Activated T-cell treated with anti-CD3 and anti-CD28 coated beads, Interleukin-2, amount 50 U/mL, for 1 hour (primary cell): ENCODE measurements around the gene EHMT2.
"Not testable (repeated sequence)": the region's sequence is repeated elsewhere in the genome, so short reads cannot be mapped to it uniquely, and the experiment has no call there.

ENCODE experiments used
- DNase-seq: peaks from one replicate; pipeline ENCODE4 v3.0.0-alpha.2; 2020

The EHMT2 gene

GRCh38 chr6:31911826-31912585 lies 14.5 kb upstream of the EHMT2 start:
- DNase-seq: no peak

DNA sequence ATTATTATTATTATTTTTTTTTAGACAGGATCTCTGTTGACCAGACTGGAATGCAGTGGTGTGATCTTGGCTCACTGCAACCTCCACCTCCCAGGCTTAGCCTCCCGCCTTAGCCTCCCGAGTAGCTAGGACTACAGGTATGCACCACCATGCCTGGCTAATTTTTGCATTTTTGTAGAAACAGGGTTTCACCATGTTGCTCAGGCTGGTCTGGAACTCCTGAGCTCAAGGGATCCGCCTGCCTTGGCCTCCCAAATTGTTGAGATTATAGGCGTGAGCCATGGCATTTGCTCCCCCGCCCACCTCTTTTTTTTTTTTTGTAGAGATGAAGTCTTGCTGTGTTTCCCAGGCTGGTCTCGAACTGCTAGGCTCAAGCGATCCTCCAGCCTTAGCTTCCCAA lies 11.8 kb upstream of the EHMT2 start:
- not testable (repeated sequence) for DNase-seq

- DNase-seq: no peak
Measured at GRCh38 chr6:31908791-31909190, 11.3 kb upstream of the EHMT2 start.

- DNase-seq: not testable (repeated sequence)
Measured at GRCh38 chr6:31908255-31908654, 10.8 kb upstream of the EHMT2 start.

DNA sequence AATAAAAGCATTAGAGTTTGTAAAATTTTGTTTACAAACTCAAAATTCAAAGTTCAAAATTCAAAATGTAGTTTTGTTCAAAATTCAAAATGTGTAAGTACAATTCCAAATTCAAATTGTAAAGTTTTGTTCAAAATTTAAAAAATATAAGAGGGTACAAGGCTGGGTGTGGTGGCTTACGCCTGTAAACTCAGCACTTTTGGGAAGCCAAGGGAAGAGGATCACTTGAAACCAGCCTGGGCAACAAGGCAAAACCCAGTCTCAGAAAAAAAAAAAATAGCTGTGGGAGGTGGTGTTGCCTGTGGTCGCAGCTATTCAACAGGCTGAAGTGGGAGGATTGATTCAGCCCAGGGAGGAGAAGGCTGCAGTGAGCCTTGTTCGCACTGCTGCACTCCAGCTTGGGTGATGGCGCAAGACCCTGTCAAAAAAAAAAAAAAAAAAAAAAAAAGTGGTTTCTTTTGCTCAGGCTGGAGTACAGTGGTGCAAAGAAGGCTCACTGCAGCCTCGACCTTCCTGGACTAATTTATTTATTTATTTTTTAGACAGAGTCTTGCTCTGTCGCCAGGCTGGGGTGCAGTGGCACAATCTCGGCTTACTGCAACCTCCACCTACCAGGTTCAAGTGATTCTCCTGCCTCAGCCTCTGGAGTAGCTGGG lies 9.8 kb upstream of the EHMT2 start:
- no peak for DNase-seq

DNA sequence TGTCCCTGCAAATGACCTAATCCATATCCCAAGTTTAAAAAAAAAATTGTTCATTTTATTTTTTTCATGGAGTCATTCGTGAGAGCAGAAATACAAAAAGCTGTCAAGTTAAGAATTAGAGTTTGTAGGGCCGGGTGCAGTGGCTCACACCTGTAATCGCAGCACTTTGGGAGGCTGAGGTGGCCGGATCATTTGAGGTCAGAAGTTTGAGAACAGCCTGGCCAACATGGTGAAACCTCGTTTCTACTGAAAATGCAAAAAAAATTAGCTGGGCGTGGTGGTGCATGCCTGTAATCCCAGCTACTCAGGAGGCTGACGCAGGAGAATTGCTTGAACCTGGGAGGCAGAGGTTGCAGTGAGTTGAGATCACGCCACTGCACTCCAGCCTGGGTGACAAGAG lies 9.2 kb upstream of the EHMT2 start:
- not testable (repeated sequence) for DNase-seq

GRCh38 chr6:31906122-31906521 lies 8.6 kb upstream of the EHMT2 start:
- no peak for DNase-seq

- DNase-seq: no peak
Measured at GRCh38 chr6:31905041-31905440, 7.5 kb upstream of the EHMT2 start.

GRCh38 chr6:31903957-31904356 lies 6.5 kb upstream of the EHMT2 start:
- DNase-seq: no peak

- DNase-seq: peak; percentile 86
Measured at GRCh38 chr6:31901953-31902643, 4.6 kb upstream of the EHMT2 start, which contains the start of gene ZBTB12. Gene ZBTB12, minus strand, starts transcription at chr6:31902086. Its CDS starts 781 bp downstream, at chr6:31901305.

- DNase-seq: no peak
Measured at GRCh38 chr6:31901415-31901952, 4.0 kb upstream of the EHMT2 start.

- no peak for DNase-seq
Measured at GRCh38 chr6:31900917-31901414, 3.5 kb upstream of the EHMT2 start.

DNA sequence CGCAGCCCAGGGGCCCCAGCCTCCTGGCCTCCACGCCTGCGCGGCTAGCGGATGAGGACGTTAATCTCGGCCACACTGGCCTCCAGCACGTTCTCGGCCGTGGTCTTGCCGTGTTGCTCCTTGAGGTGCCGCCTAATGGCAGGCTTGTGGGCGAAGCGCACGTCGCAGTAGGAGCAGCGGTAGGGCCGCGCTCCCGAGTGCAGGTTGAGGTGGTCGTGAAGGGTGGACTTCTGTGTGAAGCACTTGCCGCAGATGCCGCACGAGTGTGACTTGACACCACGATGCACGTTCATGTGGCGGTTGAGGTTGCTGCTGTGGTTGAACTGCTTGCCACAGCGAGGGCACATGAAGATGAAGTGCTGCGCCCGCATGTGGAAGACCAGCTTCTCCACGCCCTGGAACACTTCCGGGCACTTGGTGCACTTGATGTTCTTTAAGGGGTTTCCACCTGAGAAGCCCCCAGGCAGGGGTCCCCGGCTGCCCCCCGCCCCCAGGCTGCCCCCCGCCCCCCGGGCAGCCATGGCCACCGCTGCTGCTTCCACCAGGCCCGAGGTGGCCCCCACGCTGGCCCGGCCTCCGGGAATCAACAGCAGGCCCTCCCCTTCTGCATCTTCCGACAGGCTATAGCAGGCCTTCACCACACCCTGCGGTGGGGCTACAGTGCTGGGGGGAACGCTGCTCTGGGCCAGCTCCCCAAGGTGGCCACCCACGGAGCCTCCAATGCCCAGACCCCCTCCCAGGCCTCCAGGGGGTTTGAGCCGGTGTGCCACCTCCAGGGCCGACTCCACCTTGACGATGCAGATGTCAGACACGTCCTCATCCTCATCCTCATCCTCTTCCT lies 2.6 kb upstream of the EHMT2 start:
- no peak for DNase-seq

GRCh38 chr6:31899215-31899614 lies 1.7 kb upstream of the EHMT2 start:
- no peak for DNase-seq

- DNase-seq: no peak
Measured at GRCh38 chr6:31898383-31899011, 999 bp upstream of the EHMT2 start.

DNA sequence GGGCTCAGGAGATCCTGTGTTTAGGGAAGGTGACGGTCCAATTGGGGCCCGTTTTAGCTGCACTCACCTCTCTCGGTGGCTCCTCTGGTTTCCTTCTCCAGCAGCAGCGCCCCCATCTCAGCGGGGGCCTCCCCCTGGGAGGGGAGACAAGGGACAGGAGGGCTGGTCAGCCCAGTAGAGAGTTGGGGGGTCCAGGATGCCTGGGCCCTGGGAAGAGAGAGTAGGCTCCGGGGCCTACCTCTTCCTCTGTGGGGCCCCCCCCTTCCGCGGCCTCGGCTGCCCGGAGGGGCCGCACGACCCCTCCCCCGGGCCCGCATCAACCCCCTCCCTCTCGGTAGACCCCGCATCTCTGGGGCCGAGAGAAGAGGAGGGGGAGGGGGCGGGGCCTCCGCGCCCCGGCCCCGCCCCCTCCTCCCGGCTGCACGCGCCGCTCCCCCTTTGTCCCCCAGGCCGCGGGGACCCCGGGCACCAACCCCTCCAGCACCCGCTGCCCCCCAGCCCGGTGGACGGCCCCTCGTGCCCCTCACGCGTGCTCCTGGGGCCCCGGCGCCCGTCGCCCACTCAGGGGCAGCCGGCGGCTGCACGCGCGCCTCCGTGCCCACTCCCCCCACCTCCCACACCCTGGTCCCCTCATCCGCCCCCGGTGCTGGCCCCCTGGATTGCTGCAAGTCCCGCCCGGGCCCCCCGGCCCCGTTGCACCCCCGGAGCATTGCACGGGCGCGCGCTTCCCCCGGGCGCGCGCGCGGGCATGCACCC lies 464 bp downstream of the EHMT2 start:
- DNase-seq: peak; percentile 39

DNA sequence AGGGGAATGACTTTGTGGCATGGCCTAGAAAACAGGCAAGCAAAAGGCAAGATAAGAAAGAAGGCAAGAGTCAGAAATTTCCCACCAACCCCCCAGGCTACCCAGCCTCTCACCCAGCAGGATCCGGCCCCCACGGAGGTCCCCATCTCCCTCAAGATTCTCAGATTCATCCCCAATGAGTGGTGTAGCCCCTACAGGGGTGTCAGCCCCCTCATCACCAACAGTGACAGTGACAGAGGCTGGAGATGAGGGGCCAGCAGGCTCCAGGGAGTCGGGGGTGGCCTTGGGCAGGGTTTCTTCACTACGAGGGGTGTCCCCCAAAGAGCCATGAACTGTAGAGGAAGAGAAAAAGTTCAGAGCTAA lies 1.0 kb downstream of the EHMT2 start:
- no peak for DNase-seq

DNA sequence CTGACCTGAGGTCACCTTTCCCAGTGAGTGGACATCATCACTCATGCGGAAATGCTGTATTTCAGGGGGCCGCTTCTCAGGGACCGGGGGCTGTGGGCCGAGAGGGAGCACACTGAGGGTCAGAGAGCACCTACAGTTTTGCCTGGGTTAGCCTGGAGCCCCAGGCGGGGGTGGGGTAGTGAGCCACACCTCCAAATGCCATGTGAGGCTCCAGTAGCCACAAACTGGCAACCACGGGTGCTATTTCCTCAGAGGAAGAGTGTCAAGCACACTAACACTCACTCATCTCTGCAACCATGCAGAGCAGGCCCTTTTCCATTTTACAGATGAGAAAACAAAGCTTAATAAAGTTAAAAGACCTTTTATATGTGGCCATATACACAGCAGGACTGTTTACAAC lies 4.7 kb downstream of the EHMT2 start:
- DNase-seq: no peak

GRCh38 chr6:31889331-31889972 lies 8.0 kb downstream of the EHMT2 start:
- DNase-seq: no peak
